ENCODE results near the gene ZNF462. TPM values are rescaled to one million over a fixed set of nuclear protein-coding genes. Genes with fewer than 3 reads are reported as not detected.

The ZNF462 gene
- total RNA-seq, 8 experiments from 2014 or later = 0.49 to 85.2 (median 47.8) TPM

DNA sequence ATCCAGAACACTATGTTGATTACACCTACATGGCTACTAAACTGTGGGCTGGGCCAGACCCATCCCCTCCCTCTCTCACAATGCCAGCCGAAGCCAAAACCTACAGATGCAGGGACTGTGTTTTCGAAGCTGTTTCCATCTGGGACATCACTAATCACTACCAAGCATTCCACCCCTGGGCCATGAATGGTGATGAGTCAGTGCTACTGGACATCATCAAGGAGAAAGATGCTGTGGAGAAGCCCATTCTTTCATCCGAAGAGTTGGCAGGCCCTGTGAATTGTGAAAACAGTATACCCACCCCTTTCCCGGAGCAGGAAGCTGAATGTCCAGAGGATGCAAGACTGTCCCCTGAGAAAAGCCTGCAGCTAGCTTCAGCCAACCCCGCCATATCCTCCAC is 65.0 kb downstream of the ZNF462 start:
- WGBS, 10 experiments = 90 to 100% (median 100%) methylated on average over 1 to 3 of the region's 5 CpGs; no CpG with 5 or more reads in 5 of the 10 experiments
- H3K4me1 ChIP-seq (replicated peaks in 1 of 2) = no peaks in the 10 kb centered on the region
- no peak overlapping the region for H3K4me3 ChIP-seq
- no peak overlapping the region for H3K27ac ChIP-seq
- ATAC-seq (replicated peaks in 6 of 8) = no peak
- in situ Hi-C loops (cut with MboI; ENCODE audit: low pct_unique_long_range_greater_than_20kb in 2 of 9, low sequenced_read_pairs in 9 of 9, unreplicated experiment in 9 of 9) = no loop called here

- WGBS, 10 experiments = 81 to 100% (median 97%) methylated on average over 1 to 15 of the region's 18 CpGs; no CpG with 5 or more reads in 1 of the 10 experiments
- Histone ChIP-seq H3K4me1 (replicated peaks in 1 of 2) (no peaks in the 10 kb centered on the region), H3K27ac (no peak overlapping the region), H3K4me3 (no peak overlapping the region)
- in situ Hi-C loops (cut with MboI; ENCODE audit: low pct_unique_long_range_greater_than_20kb in 2 of 9, low sequenced_read_pairs in 9 of 9, unreplicated experiment in 9 of 9) = no loop called here
- no peak for ATAC-seq (replicated peaks in 6 of 8)
These were observed 65.4 kb downstream of the ZNF462 start for GRCh38 chr9:106928350-106928749.

- in situ Hi-C loops (cut with MboI; ENCODE audit: low pct_unique_long_range_greater_than_20kb in 2 of 9, low sequenced_read_pairs in 9 of 9, unreplicated experiment in 9 of 9) = no loop called here
- H3K4me1 ChIP-seq (replicated peaks in 1 of 2) = peaks cover 4 to 10% of the 10 kb centered on the region in 2 donors
- H3K27ac ChIP-seq = no peak overlapping the region
- no peak overlapping the region for H3K4me3 ChIP-seq
- 31 to 99% (median 86%) methylated on average over 2 to 9 of the region's 11 CpGs; no CpG with 5 or more reads in 2 of the 10 experiments for WGBS, 10 experiments
- no peak for ATAC-seq (replicated peaks in 6 of 8)
These were observed 66.7 kb downstream of the ZNF462 start for GRCh38 chr9:106929471-106930177.

DNA sequence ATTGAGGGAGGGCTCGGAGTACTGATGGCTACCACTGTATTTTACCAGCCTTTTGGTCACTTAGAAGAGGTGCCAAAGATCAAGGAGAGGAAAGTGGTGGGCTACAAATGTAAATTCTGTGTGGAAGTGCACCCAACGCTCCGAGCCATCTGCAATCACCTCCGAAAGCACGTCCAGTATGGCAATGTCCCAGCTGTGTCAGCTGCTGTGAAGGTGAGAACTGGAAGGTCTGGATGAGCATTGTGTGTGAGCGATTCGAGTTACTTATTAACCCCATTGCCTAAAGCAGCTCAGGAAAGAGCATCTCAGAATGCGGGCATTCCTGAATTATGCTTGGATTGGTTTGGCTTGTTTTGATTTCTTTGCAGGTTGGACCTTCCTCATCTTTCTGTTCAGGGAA is 67.5 kb downstream of the ZNF462 start:
- Histone ChIP-seq H3K4me1 (replicated peaks in 1 of 2) (peaks cover 4 to 16% of the 10 kb centered on the region in 2 donors), H3K4me3 (no peak overlapping the region), H3K27ac (no peak overlapping the region)
- WGBS, 10 experiments = 60 to 100% (median 82%) methylated on average over 1 to 7 of the region's 8 CpGs; no CpG with 5 or more reads in 1 of the 10 experiments
- no peak for ATAC-seq (replicated peaks in 6 of 8)
- in situ Hi-C loops (cut with MboI; ENCODE audit: low pct_unique_long_range_greater_than_20kb in 2 of 9, low sequenced_read_pairs in 9 of 9, unreplicated experiment in 9 of 9) = no loop called here

- in situ Hi-C loops (cut with MboI; ENCODE audit: low pct_unique_long_range_greater_than_20kb in 2 of 9, low sequenced_read_pairs in 9 of 9, unreplicated experiment in 9 of 9) = no loop called here
- no peak for ATAC-seq (replicated peaks in 6 of 8)
- H3K4me3 ChIP-seq = no peak overlapping the region
- H3K4me1 ChIP-seq (replicated peaks in 1 of 2) = peaks cover 4 to 17% of the 10 kb centered on the region in 2 donors
- WGBS, 10 experiments = 60 to 100% (median 94%) methylated on average over 1 to 4 of the region's 4 CpGs; no CpG with 5 or more reads in 3 of the 10 experiments
- no peak overlapping the region for H3K27ac ChIP-seq
These were observed 68.5 kb downstream of the ZNF462 start for GRCh38 chr9:106931466-106931865.

DNA sequence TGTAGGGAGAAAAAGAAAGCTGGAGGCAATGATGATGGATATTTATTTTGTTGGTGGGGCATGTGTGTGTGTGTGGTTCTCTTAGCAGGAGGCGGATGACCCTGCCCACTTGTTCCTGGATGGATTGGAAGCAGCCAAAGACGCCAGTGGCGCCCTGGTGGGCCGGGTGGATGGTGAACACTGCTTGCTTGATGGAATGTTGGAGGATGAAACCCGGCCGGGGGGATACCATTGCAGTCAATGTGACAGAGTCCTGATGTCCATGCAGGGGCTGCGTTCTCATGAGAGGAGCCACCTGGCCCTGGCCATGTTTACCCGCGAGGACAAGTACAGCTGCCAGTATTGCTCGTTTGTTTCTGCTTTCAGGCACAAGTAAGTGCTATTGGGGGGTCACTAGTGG is 69.2 kb downstream of the ZNF462 start:
- H3K4me3 ChIP-seq = no peak overlapping the region
- 70 to 100% (median 92%) methylated on average over 3 to 9 of the region's 10 CpGs; no CpG with 5 or more reads in 3 of the 10 experiments for WGBS, 10 experiments
- H3K4me1 ChIP-seq (replicated peaks in 1 of 2) = peaks cover 4 to 17% of the 10 kb centered on the region in 2 donors
- no peak for ATAC-seq (replicated peaks in 6 of 8)
- in situ Hi-C loops (cut with MboI; ENCODE audit: low pct_unique_long_range_greater_than_20kb in 2 of 9, low sequenced_read_pairs in 9 of 9, unreplicated experiment in 9 of 9) = no loop called here
- no peak overlapping the region for H3K27ac ChIP-seq

DNA sequence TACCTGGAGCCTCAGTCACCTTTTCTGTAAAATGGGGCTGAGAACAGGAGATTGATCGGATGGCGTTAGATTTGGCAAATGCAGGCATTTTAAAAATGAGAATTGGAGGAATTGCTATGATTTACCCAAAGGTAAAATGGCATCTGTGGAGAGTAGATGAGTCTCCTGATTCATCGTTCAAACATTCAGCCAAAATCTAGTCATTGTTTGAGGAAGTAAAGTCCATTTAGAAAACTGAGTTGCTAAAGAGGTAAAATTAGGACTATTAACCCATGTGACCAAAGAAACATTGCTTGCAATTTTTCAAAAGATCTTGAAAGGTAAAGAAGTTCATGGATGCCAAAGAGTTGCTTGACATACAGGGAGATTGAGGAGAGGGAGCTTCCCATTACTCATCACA is 69.7 kb downstream of the ZNF462 start:
- no peak for ATAC-seq (replicated peaks in 6 of 8)
- in situ Hi-C loops (cut with MboI; ENCODE audit: low pct_unique_long_range_greater_than_20kb in 2 of 9, low sequenced_read_pairs in 9 of 9, unreplicated experiment in 9 of 9) = no loop called here

GRCh38 chr9:106933470-106933869 is 70.5 kb downstream of the ZNF462 start:
- H3K27ac ChIP-seq = no peak overlapping the region
- WGBS, 10 experiments = 85 to 100% (median 100%) methylated on average over 1 to 2 of the region's 2 CpGs; no CpG with 5 or more reads in 1 of the 10 experiments
- no peak for ATAC-seq (replicated peaks in 6 of 8)
- H3K4me3 ChIP-seq = no peak overlapping the region
- H3K4me1 ChIP-seq (replicated peaks in 1 of 2) = peaks cover 4 to 17% of the 10 kb centered on the region in 2 donors
- in situ Hi-C loops (cut with MboI; ENCODE audit: low pct_unique_long_range_greater_than_20kb in 2 of 9, low sequenced_read_pairs in 9 of 9, unreplicated experiment in 9 of 9) = no loop called here

More for the DNA sequence above, 69.7 kb downstream of the ZNF462 start:
- WGBS, 10 experiments = 89 to 100% (median 100%) methylated on average over 1 to 3 of the region's 3 CpGs; no CpG with 5 or more reads in 1 of the 10 experiments
- no peak overlapping the region for H3K27ac ChIP-seq
- H3K4me1 ChIP-seq (replicated peaks in 1 of 2) = peaks cover 4 to 17% of the 10 kb centered on the region in 2 donors
- H3K4me3 ChIP-seq = no peak overlapping the region

DNA sequence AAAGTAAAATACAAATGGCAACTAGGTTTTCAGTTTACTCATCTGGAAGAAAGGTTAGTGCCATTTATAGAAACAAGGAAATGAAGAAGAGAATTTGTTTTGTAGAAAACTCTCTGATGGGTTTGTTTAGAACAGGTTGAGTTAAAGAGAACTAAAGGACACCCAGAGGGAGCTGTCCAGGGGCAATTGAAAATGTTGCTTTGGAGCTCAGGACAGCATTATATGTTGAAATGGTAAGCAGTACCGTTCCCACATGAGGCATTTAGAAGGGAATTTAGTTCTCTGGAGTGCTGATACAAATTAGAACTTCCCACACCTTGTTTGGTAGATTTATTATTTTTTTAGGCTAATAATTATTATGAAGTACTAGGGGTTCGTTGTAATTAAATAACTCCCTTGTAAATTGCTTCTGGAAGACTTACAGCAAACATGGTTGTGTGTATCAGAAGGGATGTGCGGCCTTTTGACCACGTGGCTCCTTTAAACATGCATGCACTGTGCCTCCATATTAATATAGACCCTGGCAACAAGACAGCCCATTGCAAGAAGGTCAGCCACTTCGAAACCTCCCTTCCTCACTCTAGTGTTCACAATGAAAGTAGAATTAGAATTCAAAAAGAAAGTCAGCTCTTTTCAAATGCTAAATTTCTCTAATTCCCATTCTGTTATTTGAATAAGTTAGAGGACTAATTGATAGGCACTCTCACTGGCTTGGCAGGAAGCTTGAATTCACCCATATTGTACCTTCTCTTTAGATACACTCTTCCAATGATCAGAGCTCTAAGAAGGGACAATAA is 71.7 kb downstream of the ZNF462 start:
- H3K27ac ChIP-seq = peak overlapping the region in 1 of 2 donors; percentile 41
- peaks cover 4 to 17% of the 10 kb centered on the region in 2 donors for H3K4me1 ChIP-seq (replicated peaks in 1 of 2)
- WGBS, 10 experiments = 21 to 75% (median 34%) methylated on average over 1 to 5 of the region's 5 CpGs
- H3K4me3 ChIP-seq = no peak overlapping the region
- in situ Hi-C loops (cut with MboI; ENCODE audit: low pct_unique_long_range_greater_than_20kb in 2 of 9, low sequenced_read_pairs in 9 of 9, unreplicated experiment in 9 of 9) = no loop called here
- peak in 5 of 8 experiments; percentile 82 to 97 (median 96) for ATAC-seq (replicated peaks in 6 of 8)

DNA sequence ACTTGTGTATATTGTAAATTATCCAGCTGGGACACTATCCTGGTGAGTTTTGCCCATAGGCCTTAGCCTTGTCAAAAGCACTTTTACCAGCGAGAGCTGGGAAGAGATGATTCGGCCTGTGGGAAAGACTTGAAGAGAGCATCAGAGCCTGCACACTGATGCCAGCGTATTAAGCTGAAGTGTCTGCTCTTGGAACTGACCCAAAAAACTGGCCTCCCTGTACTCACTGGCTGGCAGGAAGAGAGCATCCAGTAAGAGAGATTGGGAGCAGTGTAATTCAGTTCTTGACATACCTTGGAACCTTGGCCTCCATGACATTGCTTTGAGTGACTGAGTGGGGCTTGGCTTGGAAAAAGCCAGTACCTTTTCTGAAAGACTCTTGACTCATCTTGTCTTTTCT is 73.7 kb downstream of the ZNF462 start:
- in situ Hi-C loops (cut with MboI; ENCODE audit: low pct_unique_long_range_greater_than_20kb in 2 of 9, low sequenced_read_pairs in 9 of 9, unreplicated experiment in 9 of 9) = no loop called here
- peaks cover 4 to 17% of the 10 kb centered on the region in 2 donors for H3K4me1 ChIP-seq (replicated peaks in 1 of 2)
- WGBS, 10 experiments = 50 to 100% (median 100%) methylated on average over 1 to 3 of the region's 3 CpGs; no CpG with 5 or more reads in 5 of the 10 experiments
- no peak overlapping the region for H3K27ac ChIP-seq
- no peak for ATAC-seq (replicated peaks in 6 of 8)
- no peak overlapping the region for H3K4me3 ChIP-seq

DNA sequence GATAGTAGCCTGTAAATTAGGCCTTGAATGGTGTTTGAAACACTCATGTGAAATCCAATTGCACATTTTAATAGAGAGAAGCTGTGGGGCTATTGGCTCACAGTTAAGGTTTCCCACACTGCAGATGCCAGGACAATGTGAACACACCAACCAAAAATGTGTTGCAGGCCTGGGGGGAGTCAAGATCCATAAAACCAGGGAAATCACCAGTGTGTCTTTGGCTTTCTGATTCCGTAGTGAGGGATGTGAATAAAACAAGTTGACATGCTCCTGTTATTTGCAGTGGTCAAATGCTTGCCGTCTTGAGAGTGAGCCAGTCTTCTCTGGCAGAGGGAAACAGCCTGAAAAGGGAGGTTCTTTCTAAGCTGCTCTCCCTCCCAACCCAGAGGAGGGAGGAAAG is 79.0 kb downstream of the ZNF462 start:
- in situ Hi-C loops (cut with MboI; ENCODE audit: low pct_unique_long_range_greater_than_20kb in 2 of 9, low sequenced_read_pairs in 9 of 9, unreplicated experiment in 9 of 9) = no loop called here
- 0 to 93% (median 75%) methylated on average over 1 to 2 of the region's 2 CpGs; no CpG with 5 or more reads in 5 of the 10 experiments for WGBS, 10 experiments
- Histone ChIP-seq H3K27ac (no peak overlapping the region), H3K4me1 (replicated peaks in 1 of 2) (no peaks in the 10 kb centered on the region), H3K4me3 (no peak overlapping the region)
- ATAC-seq (replicated peaks in 6 of 8) = peak in 1 of 8 experiments; percentile 65

DNA sequence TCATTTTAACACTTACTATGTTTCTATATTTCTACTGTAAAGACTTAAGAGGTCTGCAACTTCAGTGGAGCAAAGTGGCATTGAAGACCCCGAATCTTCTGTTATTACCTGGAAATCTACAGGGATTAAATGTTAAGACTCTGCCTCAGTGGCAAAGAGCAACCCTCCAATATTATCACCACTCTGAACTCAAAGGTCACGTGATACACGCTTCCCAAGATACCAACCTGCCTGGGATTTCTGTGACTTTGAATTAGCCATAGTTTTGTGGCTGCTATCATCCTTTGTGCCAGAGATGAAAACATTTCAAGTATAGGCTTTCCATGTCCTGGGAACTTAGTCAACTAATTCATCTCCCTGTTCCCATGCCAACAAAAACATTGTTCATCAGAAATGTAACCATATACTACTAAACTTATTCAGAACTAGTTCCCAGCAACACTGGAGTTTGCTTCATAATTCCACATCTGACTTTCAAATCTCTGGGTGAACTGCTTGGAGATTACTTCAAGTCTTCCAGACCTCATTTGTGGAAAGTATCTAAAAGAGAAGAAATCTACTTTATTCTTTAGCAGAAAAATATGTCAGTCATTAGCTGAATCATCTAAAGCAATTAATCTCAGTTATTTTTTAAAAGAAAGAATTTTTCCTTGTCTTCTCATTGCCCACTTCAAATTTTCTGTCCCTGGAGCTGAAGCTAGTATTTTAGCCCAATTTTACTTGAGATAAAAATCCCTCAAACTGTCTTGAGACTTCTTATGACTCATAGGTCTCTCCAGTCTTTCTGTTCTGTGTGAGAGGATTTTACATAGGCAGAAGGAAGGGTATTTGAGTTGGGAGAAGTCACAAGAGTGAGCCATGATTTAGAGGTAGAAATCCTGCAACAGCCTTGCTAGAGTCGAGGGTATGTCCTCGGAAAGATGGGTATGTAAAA is 83.0 kb downstream of the ZNF462 start:
- 50 to 98% (median 83%) methylated on average over 1 to 5 of the region's 5 CpGs; no CpG with 5 or more reads in 3 of the 10 experiments for WGBS, 10 experiments
- Histone ChIP-seq H3K4me1 (replicated peaks in 1 of 2) (no peaks in the 10 kb centered on the region), H3K4me3 (no peak overlapping the region), H3K27ac (no peak overlapping the region)
- in situ Hi-C loops (cut with MboI; ENCODE audit: low pct_unique_long_range_greater_than_20kb in 2 of 9, low sequenced_read_pairs in 9 of 9, unreplicated experiment in 9 of 9) = no loop called here
- no peak for ATAC-seq (replicated peaks in 6 of 8)
